Measurements from ENCODE around the gene IRF8.

The IRF8 gene

DNA sequence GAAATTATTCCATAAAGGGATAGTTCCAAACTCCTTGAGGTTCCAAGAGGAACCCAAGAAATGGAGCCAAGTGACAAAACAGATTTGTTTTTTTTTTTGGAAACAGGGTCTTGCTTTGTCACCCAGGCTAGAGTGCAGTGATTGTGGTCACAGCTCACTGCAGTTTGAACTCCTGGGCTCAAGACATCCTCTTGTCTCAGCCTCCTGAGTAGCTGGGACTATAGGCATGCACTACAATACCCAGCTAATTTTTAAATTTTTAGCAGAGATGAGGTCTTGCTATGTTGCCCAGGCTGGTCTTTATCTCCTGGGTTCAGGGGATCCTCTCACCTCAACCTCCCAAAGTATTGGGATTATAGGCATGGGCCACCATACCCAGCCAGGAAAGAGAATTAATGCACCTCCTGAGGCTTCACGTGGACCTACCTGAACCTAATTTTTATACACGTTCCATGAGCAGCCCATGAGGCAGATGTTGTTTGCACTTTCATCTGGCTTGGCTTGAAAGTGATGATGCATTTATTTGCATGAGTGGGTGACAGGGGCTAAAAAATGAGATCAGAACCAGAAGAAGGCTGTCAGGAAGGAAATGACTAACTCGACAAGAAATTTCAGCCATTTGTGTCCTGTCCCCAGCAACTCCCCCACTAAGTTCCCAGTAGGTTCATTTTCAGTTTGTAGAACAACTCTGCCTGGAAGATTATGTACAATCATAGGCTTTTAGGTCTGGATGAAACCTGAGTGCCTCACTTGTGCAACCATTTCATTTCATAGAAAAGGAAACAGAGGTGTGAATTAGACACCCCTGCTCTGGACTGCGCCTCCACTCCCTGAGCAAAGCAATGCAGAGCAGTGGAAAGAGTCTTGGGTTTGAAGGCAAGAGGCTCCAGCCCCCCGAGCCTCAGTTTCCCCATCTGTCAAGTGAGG, 10.3 kb upstream of the IRF8 start:
- TF ChIP-seq, protein P1, sequence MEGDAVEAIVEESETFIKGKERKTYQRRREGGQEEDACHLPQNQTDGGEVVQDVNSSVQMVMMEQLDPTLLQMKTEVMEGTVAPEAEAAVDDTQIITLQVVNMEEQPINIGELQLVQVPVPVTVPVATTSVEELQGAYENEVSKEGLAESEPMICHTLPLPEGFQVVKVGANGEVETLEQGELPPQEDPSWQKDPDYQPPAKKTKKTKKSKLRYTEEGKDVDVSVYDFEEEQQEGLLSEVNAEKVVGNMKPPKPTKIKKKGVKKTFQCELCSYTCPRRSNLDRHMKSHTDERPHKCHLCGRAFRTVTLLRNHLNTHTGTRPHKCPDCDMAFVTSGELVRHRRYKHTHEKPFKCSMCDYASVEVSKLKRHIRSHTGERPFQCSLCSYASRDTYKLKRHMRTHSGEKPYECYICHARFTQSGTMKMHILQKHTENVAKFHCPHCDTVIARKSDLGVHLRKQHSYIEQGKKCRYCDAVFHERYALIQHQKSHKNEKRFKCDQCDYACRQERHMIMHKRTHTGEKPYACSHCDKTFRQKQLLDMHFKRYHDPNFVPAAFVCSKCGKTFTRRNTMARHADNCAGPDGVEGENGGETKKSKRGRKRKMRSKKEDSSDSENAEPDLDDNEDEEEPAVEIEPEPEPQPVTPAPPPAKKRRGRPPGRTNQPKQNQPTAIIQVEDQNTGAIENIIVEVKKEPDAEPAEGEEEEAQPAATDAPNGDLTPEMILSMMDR (IDR thresholded peaks at IDR 0.05; ENCODE audit: low read depth, low read length), result no peak
- H3K4me3 ChIP-seq (ENCODE audit: low read depth, low read length), result no peak overlapping the region

DNA sequence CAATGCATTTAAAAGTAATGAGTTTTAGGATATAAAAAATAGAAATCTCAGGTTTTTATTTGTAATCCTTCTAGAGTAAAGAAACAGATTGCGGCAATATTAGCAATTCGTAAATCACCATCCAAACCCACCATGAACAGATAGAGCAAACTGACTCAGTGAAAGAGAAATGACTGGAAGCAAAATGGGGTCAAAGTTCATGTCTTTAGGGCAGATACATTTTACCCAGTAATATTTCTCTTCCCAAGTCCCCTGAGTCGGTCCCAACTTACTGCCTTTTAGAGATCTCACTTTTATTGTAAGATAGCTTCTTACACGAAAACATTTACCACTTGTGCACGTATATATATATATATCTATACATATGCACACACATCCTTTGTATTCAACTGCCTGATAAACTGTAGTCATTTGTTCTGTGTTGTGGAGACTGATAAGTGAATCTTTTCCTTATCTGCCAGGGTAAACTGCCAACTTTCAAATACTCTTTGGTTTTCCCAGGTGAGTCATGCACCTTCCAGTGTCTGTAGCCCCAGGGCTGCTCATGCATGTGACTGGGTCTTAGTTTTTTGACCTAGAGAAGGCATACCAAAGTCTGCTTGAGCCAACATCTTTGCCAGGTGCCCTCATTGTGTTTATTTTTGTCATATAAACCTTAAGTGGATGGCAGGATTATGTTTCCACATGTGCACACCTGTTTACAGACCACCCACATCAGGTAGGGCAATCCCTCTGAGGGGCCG, 7.8 kb upstream of the IRF8 start:
- TF ChIP-seq, protein P1 (IDR thresholded peaks at IDR 0.05; ENCODE audit: low read depth, low read length), result no peak
- H3K4me3 ChIP-seq (ENCODE audit: low read depth, low read length), result no peak overlapping the region

DNA sequence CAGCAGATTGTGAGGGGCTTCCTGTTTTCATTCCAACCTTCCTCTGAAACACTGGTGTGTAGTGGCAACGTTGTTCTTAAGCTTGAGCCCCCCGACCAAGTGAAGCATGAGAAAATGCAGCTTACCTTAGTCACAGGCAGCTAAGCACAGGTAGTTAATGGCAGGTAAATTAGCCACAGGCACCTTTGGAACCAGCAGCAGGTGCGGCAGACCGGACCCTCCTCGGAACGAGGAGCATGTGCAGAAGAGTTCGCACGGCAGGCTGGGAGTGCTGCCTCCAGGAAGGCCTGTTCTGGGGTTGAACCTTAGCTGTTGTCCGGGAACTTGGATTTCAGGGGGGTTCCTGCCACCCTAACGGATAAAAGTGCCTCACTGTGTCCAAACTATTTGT, 7.2 kb upstream of the IRF8 start:
- TF ChIP-seq, protein P1 (IDR thresholded peaks at IDR 0.05; ENCODE audit: low read depth, low read length), result no peak
- H3K4me3 ChIP-seq (ENCODE audit: low read depth, low read length), result no peak overlapping the region

DNA sequence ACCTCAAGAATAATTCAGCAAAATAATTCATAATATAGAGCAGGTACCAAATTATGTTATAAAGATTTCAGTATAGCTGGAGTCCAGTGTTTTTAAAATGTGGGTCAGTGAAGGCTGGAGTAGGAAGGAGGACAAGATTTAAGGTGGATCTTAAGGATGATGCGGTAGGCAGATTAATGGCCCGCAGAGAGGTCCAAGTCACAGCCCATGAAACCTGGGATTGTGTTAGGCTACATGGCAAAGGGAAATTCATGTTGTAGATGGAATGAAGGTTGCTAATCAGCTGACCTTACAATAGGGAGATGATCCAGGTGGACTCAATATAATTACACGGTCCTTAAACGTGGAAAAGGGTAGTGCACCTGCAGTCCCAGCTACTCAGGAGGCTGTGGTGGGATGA, 6.2 kb upstream of the IRF8 start:
- TF ChIP-seq, protein P1 (IDR thresholded peaks at IDR 0.05; ENCODE audit: low read depth, low read length), result no peak

DNA sequence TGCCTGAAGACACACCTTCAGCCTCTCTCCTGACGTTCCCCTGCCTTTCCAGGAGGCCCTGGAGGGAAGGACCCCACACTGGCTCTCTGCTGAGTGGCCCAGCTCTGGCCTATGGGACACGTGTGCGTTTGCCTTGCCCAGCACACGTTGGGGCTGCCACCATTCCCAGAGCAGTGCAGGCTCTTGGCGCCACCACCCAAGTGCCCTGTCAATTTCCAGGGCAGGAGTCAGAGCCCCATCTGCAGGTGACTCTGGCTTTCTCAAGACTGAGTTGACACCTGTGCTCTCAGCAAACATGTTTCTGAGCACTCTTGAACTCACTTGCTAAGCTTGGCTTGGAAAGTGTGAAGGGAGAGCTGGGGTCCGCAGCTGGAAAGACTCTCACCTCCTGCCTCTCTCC, 4.7 kb upstream of the IRF8 start:
- TF ChIP-seq, protein P1 (IDR thresholded peaks at IDR 0.05; ENCODE audit: low read depth, low read length), result no peak
- no peak overlapping the region for H3K4me3 ChIP-seq (ENCODE audit: low read depth, low read length)

More for the DNA sequence above, 6.2 kb upstream of the IRF8 start:
- no peak overlapping the region for H3K4me3 ChIP-seq (ENCODE audit: low read depth, low read length)

DNA sequence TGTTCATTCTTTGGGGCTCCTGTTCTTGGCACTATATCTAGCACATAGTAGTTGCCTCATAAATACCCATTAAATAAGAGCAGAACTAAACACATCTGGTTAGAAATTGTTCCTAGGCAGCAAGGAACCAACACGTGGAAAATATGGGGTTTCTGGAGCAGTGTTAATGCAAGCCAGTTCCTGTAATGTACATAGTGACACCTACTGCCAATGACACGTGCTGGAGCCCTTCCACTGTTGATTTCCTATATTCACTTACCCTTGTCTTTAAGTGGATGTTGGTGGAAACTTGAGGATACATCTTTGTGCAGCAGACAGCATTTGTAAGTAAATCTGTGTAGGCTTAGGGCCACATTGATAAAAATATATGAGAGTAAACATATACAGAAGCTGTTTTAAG, 1.6 kb upstream of the IRF8 start:
- TF ChIP-seq, protein P1 (IDR thresholded peaks at IDR 0.05; ENCODE audit: low read depth, low read length), result no peak
- H3K4me3 ChIP-seq (ENCODE audit: low read depth, low read length), result no peak overlapping the region

DNA sequence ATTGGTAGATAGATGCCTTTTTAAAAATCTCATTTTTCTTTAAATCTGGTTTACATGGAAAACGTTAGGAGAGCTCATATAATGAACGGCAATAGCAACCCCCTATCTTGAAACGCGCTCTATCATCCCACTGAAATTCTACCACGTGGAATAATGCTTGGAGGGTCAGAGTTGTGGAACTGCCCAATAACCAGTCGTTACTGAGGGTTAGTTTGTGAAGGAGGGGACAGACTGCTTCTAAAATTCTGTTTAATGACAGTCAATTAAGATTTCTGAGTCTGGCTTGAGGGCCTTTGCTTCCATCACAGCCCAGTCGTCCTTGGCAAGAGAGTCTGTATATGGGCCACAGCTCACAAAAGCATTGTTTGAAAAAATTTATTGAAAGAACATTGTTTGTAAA, 482 bp downstream of the IRF8 start:
- no peak overlapping the region for H3K4me3 ChIP-seq (ENCODE audit: low read depth, low read length)
- TF ChIP-seq, protein P1 (IDR thresholded peaks at IDR 0.05; ENCODE audit: low read depth, low read length), result no peak

Data from WI38 (cell line).